GM21367 (cell line): Measurements from ENCODE around the gene VEGFB.

Source experiments
- ATAC-seq: cut with Tn5 transposase; IDR thresholded peaks from one replicate; pipeline ENCODE4 v1.9.1; 2021; ENCODE audit not compliant: unreplicated experiment

VEGFB gene

GRCh38 chr11:64210301-64211020 lies 23.9 kb upstream of the VEGFB start:
- no peak for ATAC-seq

- ATAC-seq = no peak
Measured at GRCh38 chr11:64211181-64211872, 23.1 kb upstream of the VEGFB start.

DNA sequence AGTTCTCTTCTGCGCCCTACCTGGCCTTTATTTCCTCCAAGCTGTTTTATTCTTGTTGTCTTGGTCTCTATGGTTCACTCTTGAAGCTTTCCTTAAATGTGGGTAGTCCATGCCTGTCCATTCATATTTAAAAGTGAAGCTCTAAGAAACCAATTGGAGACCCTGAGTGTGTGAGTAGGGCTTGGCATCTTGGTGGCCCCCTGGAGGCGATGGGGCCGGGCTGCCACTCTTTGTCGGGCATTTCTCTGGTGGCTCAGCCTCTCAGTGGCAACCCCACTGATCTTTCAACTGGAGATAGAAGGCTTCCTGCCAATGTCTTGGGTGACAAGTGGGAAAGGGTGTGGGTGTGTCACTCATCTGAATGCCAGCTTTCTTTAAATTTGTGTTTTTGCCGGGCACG lies 17.5 kb upstream of the VEGFB start:
- ATAC-seq = no peak

DNA sequence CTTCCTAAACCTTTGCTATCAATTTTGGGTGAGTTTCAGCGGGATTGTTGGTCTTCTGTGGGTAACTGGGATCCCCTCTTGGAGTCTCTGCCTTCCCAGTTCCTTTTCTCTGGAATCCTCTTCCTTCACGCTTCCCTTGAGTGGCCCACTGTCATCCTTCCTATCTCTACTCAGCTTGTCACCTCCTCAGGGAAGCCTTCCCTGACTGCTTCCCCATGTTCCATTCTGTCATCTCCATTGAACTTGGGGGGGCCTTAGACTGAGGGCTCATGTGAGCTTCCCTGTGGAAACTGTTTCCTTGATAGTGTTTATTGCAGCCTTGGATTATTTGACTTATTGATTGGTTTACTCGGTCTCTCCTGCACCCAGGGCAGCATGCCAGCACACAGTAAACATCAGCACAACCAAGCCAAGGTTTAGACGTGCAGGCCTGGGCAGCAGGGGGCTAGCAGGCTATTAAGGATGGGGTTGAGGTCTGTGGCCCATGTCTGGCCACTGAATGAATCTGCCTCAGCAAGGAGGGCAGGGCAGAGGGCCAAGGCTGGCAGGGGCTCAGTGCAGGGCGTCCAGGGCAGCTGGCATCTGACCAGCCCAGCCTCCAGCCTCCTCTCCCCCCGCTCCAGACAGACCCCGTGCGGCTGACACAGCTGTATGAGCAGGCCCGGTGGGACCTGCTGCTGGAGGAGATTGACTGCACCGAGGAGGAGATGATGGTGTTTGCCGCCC lies 15.6 kb upstream of the VEGFB start:
- no peak for ATAC-seq

- ATAC-seq = no peak
Measured at GRCh38 chr11:64219354-64219684, 15.1 kb upstream of the VEGFB start.

GRCh38 chr11:64219755-64220154 lies 14.6 kb upstream of the VEGFB start:
- no peak for ATAC-seq

DNA sequence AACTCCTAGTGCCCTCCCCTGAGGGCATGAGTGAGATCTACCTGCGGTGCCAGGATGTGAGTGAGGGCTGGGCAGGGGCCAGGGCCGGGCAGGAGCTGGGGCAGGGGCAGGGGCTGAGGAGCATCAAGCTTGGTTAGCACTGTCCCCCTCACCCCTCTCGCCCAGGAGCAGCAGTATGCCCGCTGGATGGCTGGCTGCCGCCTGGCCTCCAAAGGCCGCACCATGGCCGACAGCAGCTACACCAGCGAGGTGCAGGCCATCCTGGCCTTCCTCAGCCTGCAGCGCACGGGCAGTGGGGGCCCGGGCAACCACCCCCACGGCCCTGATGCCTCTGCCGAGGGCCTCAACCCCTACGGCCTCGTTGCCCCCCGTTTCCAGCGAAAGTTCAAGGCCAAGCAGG lies 14.1 kb upstream of the VEGFB start:
- ATAC-seq = no peak

DNA sequence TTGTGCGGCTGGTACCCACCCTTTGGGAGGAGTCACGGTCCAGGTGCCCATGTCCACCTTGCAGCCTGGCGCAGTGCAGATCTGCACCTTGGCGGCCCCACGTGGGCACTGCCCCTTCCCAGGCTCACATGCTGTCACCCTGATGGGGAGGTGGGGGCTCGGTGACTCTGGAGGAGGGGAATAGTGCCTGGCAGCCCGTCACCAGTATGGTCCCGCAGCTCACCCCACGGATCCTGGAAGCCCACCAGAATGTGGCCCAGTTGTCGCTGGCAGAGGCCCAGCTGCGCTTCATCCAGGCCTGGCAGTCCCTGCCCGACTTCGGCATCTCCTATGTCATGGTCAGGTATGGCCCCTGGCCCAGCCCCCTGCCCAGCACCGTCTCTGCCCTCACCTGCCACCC lies 13.6 kb upstream of the VEGFB start:
- no peak for ATAC-seq

GRCh38 chr11:64222651-64223000 lies 11.8 kb upstream of the VEGFB start:
- no peak for ATAC-seq

GRCh38 chr11:64223001-64223651 lies 11.3 kb upstream of the VEGFB start:
- no peak for ATAC-seq

- no peak for ATAC-seq
Measured at GRCh38 chr11:64224151-64224890, 10.1 kb upstream of the VEGFB start.

- no peak for ATAC-seq
Measured at GRCh38 chr11:64224891-64225607, 9.3 kb upstream of the VEGFB start.

DNA sequence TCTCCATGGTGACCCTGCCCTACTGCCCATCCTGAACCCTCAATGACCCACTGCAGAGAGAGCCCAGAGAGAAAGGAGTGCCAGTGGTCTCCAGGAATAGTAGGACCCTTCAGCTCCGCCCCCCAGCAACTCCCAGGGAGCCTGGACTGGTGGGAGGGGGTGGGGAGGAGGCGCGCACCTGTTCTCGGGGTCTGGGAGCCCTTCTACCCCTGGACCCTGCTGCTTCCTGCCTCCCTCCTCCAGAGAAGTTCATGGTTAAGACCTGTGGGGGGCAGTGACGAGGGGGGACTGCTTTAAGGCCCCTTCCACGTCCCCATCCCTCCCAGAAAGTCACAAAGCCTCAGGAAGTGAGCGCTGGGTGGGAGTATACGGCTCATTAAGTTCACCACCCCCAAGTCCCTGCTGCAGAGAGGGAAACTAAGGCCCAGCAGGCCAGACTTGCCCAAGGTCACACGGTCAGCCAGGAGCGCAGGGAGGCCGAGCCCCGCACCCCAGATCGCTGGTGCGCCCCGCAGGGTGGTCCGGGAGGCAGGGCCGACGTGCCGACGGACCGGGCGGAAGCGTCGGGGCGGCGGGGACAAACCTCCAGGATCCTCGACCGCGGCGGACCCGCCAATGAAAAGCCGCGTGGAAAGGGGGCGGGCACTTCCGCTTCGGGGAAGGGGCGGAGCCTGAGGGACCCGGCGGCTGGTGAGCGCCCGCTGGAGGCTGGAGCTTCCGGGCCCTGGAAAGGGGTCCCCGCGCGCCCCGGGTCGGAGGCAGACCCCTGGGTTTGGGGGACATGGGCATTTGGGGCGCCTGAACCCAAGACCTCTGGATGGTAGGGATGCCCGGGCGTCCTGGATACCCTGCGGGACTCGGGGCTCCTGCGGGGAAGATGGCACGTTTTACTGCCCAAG lies 8.5 kb upstream of the VEGFB start, which contains the start of the genes NUDT22 and TRPT1:
Gene NUDT22, plus strand, starts transcription at position 667 of the 899 bp plus-strand sequence. CDS start 379 bp downstream, outside the sequence.
Gene TRPT1, minus strand, starts transcription at position 579 of the 899 bp plus-strand sequence. Its CDS starts 326 bp downstream, at position 253.
- ATAC-seq = no peak

DNA sequence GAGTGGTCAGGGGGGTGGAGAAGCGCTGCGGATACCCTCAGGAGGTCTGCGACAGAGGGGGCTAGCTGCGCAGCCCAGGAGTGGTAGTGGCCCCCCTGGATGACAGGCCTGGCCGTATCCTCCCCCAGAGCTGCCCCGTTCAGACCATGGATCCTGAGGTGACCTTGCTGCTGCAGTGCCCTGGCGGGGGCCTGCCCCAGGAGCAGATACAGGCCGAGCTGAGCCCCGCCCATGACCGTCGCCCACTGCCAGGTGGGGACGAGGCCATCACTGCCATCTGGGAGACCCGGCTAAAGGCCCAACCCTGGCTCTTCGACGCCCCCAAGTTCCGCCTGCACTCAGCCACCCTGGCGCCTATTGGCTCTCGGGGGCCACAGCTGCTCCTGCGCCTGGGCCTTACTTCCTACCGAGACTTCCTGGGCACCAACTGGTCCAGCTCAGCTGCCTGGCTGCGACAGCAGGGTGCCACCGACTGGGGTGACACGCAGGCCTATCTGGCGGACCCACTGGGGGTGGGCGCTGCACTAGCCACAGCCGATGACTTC lies 7.8 kb upstream of the VEGFB start:
- no peak for ATAC-seq

- ATAC-seq = no peak
Measured at GRCh38 chr11:64227405-64227956, 6.9 kb upstream of the VEGFB start.

DNA sequence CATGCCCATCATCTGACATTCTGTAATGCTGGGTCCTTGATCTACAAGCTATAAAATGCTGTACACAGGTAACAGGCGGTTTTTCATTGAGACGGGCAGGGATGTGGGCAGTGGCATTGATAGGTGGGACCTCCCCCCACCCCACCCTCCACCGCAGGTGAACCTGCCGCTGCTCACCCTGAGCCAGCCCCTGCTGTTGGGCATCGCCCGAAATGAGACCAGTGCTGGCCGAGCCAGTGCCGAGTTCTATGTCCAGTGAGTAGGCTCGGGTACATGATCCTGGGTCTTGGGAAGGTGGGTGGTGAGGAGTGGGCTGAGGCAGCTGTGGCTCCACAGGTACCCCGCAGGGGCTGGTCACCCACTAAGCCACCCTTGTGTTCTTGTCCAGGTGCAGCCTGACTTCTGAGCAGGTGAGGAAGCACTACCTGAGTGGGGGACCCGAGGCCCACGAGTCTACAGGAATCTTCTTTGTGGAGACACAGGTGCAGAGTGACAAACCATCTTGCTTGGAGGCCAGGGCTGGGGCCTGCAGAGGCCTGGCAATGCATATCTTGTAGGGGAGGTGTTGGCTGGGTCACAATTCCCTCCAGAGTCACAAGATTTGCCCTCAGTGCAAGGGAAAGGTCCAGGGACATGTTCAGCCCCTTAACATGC lies 5.2 kb upstream of the VEGFB start:
- ATAC-seq = no peak

DNA sequence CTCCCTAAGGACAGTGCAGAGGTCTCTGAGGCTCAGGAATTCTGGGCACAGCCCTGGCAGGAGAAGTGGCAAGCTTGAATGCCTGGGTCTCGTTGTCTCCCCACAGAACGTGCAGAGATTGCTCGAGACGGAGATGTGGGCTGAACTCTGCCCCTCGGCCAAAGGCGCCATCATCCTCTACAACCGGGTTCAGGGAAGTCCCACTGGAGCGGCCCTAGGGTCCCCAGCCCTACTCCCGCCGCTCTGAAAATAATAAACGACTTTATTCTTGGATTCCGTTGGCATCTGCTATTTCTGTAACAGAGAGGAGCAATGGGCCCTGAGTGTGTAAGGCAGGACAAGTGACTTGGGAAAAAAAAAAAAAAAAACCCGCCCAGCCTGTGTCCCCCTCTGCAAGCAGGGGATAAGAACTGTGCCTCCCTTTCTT lies 4.6 kb upstream of the VEGFB start:
- no peak for ATAC-seq
